ENCODE results near the gene BTRC. TPM values are rescaled to one million over a fixed set of nuclear protein-coding genes. Genes with fewer than 3 reads are reported as not detected.
A peak's percentile ranks its signal among the peaks of the same experiment; 100 is the strongest.
"Not testable (repeated sequence)": the region's sequence is repeated elsewhere in the genome, so short reads cannot be mapped to it uniquely, and the experiment has no call there.

The BTRC gene
- total RNA-seq, 2 donors from 2014 or later = 8.8 to 9.9 TPM

- TF ChIP-seq POLR2A (IDR thresholded peaks at IDR 0.05) (no peak), CTCF (IDR thresholded peaks at IDR 0.05) (no peak)
- H3K4me1 ChIP-seq = no peaks in the 10 kb centered on the region
- DNase-seq (no peak), ATAC-seq (no peak)
- no peaks in the 10 kb centered on the region for H3K9me3 ChIP-seq
- intact Hi-C loops (cut with DNase I) = no loop called here
- no peak overlapping the region for H3K27ac ChIP-seq
- H3K27me3 ChIP-seq = no peaks in the 10 kb centered on the region
- 87 to 90% methylated on average over 7 to 10 of the region's 10 CpGs for WGBS, 2 donors
- no peak overlapping the region for H3K4me3 ChIP-seq
- no peaks in the 10 kb centered on the region for H3K36me3 ChIP-seq (replicated peaks in 1 of 2; ENCODE audit: insufficient read depth in 1 of 2, low read depth in 2 of 2)
Measured at GRCh38 chr10:101580486-101581399, 226.8 kb downstream of the BTRC start.

GRCh38 chr10:101585841-101586240, 231.9 kb downstream of the BTRC start:
- intact Hi-C loops (cut with DNase I) = no loop called here
- WGBS, 2 donors = 96 to 100% methylated on average over 7 to 9 of the region's 9 CpGs
- no peak for DNase-seq

GRCh38 chr10:101587725-101588653, 234.0 kb downstream of the BTRC start, which contains the start of the genes DPCD and POLL:
Gene DPCD (plus strand): TSS chr10:101588321. CDS start chr10:101588337, 16 bp downstream.
Gene POLL (minus strand): TSS chr10:101588257. CDS start chr10:101587360, 897 bp downstream.
- Histone ChIP-seq H3K27me3 (no peaks in the 10 kb centered on the region), H3K9me3 (no peaks in the 10 kb centered on the region), H3K4me3 (peak within 1 kb of the TSS; percentile 75 to 90), H3K27ac (peak within 1 kb of the TSS; percentile 66 to 73 (median 71)), H3K36me3 (replicated peaks in 1 of 2; ENCODE audit: insufficient read depth in 1 of 2, low read depth in 2 of 2) (no peaks in the 10 kb centered on the region), H3K4me1 (peaks cover 19% of the 10 kb centered on the region)
- intact Hi-C loops (cut with DNase I) = no loop called here
- ATAC-seq (peak; percentile 97), DNase-seq (peak; percentile 97 to 99 (median 98))
- 0 to 2% methylated on average over 39 to 44 of the region's 50 CpGs for WGBS, 2 donors
- peak in 2 of 3 donors; percentile 57 to 58 for TF ChIP-seq POLR2A (IDR thresholded peaks at IDR 0.05)
- TF ChIP-seq CTCF (IDR thresholded peaks at IDR 0.05) = no peak

More at GRCh38 chr10:101585841-101586240, 231.9 kb downstream of the BTRC start:
- Histone ChIP-seq H3K27me3 (no peaks in the 10 kb centered on the region), H3K36me3 (replicated peaks in 1 of 2; ENCODE audit: insufficient read depth in 1 of 2, low read depth in 2 of 2) (no peaks in the 10 kb centered on the region), H3K27ac (no peak overlapping the region), H3K9me3 (no peaks in the 10 kb centered on the region), H3K4me3 (no peak overlapping the region), H3K4me1 (peaks cover 19% of the 10 kb centered on the region)
- no peak for ATAC-seq
- TF ChIP-seq CTCF (IDR thresholded peaks at IDR 0.05) (no peak), POLR2A (IDR thresholded peaks at IDR 0.05) (no peak)

- TF ChIP-seq POLR2A (IDR thresholded peaks at IDR 0.05) (no peak), CTCF (IDR thresholded peaks at IDR 0.05) (no peak)
- Histone ChIP-seq H3K27me3 (no peaks in the 10 kb centered on the region), H3K27ac (no peak overlapping the region), H3K9me3 (no peaks in the 10 kb centered on the region), H3K4me1 (peaks cover 19% of the 10 kb centered on the region), H3K4me3 (peak overlapping the region in 1 of 2 donors; percentile 75), H3K36me3 (replicated peaks in 1 of 2; ENCODE audit: insufficient read depth in 1 of 2, low read depth in 2 of 2) (no peaks in the 10 kb centered on the region)
- intact Hi-C loops (cut with DNase I) = no loop called here
- ATAC-seq (no peak), DNase-seq (no peak)
- WGBS, 2 donors = 59 to 64% methylated on average over 5 of the region's 5 CpGs
Measured at GRCh38 chr10:101588879-101589278, 234.9 kb downstream of the BTRC start.

- H3K36me3 ChIP-seq (replicated peaks in 1 of 2; ENCODE audit: insufficient read depth in 1 of 2, low read depth in 2 of 2); H3K9me3 ChIP-seq; H3K27me3 ChIP-seq; ATAC-seq; DNase-seq; H3K4me3 ChIP-seq; H3K27ac ChIP-seq; intact Hi-C loops (cut with DNase I); H3K4me1 ChIP-seq: not testable (repeated sequence)
- WGBS, 2 donors = 72 to 88% methylated on average over 2 of the region's 2 CpGs
Measured at GRCh38 chr10:101593331-101593730, 239.4 kb downstream of the BTRC start.

All from body of pancreas (tissue), 4 donors.